AG20443 (cell line): Measurements from ENCODE around the gene MYO1E.
"Not testable (repeated sequence)": the region's sequence is repeated elsewhere in the genome, so short reads cannot be mapped to it uniquely, and the experiment has no call there.

Experiments used
- DNase-seq: peaks from one replicate; pipeline ENCODE4 v3.0.0; 2012; ENCODE audit warnings: low spot score, mixed read lengths

Gene MYO1E

DNA sequence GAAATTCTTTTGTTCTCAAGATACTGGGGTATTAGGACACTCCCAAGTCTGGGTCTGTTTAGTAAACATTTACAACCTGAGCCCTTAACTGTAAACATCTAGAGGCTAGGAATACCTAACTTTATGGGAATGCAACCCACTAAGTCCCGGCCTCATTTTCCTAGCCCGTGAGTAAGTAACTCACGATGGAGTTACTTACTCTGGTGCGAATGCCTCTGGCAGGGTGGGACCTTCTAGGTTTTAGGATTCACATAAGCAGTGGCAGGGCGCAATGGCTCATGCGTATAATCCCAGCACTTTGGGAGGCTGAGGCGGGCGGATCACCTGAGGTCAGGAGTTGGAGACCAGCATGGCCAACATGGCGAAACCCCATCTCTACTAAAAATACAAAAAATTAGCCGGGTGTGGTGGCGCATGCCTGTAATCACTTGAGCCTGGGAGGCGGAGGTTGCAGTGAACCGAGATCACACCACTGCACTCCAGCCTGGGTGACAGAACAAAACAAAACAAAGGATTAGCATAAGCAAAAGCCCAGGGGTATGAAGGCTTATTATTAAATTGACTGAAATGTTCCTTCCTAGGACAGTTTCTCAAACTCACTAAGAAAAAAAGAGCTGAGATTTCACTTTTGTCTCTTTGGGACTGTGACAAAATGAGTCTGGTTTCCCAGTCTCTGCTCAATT, 14.7 kb upstream of the MYO1E start:
- not testable (repeated sequence) for DNase-seq

DNA sequence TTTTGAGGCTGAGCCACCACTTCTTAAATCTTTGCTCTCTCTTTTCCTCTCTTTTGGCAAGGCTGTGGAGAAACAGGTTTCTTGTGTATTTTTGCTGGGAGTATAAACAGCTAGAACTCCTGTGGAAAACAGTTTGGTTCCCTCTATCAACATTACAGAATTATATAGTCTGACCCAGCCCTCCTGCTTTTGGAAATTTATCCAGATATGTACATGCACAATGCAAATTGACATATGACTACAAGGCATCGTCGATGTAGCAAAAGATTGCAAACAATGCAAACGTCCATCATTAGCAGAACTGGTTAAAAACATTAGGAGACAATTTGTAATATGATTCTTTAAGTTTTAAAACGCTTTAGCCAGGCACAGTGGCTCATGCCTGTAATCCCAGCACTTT, 12.5 kb upstream of the MYO1E start:
- DNase-seq, result no peak

DNA sequence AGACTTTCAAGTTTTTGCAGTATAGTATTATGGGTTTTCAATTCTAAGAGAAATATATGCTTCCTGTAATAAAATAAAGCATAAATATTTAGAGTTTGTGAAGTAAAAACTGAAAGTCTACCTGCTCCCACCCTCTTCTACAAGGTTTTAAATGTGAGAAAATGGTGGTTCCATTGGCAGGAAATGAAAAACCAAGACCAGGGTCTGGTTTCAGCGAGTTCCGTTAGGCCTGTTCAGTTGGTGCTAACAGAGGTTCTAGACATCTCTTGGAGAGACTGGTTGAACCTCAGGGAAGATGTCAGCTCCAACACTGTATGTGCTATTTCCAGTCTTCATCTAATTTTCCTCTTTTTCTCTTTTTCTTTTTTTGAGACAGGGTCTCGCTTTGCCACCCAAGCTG, 11.8 kb upstream of the MYO1E start:
- DNase-seq, result no peak

DNA sequence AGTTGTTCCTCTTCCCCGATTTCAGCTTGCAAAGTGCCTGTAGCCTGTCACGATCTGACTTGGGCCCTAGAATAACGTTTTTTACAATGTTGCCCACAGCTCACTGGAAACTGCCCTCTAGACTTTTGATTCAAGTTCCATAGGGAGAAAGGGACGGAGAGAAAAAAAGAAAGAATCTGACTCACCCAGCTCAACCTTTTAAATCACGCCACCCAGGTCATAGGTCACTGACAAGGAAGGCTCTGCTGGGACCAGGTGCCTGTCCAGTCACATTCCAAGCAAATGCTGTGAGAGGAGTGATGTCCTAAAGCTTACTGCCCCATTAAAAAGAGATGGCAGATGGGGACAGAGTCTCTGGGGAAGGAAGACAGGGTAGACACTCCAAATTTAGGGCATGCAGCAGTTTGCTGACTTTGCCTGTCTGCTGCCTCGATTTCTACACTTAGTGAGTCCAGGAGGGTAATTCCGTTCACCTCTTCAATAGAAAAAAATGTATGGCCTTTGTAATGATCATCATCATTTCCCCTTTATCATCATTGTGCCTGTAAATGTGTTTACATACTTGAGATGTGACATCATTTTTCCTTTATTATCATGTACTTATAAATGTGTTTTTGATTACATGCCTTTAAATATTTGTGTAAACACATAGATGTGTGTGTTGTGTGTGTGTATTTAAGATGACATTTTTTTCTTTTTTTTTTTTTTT, 8.4 kb upstream of the MYO1E start:
- no peak for DNase-seq

DNA sequence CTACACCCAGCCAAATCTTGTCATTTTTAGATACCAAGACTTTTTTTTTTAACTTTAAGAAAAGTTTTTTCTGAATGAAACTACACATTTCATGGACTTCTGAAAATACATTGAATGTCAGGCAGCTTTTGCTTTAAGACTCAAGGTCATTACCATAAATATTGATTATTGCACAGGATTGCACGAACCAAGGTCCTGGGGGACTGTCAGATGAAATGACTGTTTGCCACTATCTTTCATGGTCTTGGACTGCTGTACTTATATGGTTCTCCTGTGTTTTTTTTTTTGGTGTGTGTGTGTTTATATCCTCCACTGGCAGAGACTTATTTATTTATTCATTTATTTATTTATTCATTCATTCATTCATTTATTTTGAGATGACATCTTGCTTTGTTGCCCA, 6.9 kb upstream of the MYO1E start:
- no peak for DNase-seq

DNA sequence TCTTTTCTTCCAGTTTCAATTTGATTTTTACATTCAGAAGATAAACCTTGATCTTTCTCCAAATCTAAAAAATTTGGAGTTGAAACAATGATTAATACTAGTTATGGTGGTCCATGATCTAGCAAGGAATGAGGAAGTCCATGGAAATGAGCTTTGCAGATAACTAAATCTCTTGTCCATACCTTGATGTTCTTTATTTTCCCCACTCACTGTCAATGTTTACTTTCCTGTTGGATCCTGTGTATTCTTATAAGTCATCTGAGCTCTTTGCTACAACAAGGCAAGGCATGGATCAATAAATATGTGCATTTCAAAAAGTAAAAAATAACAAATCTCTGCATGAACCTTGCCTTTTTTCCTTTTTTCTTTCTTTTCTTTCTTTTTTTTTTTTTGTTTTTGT, 6.2 kb upstream of the MYO1E start:
- DNase-seq, result no peak

DNA sequence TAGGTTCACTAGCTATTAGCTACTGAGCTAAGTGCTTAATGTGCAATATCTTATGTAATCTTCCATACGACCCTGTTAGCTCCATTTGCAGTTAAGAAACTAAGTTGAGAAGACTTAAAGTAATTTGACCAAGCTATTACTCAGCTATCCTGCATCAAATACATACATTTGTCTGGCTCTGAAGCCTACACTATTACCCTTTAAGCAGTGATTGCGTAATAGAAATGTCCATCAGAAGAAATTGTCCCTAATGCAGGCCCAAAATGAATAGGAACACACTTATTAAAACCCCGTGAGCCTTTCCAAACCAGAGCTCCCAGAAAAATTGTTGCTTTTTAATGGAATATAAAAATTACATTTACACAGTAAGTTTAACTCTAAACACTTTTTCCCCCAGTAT, 5.3 kb upstream of the MYO1E start:
- no peak for DNase-seq

DNA sequence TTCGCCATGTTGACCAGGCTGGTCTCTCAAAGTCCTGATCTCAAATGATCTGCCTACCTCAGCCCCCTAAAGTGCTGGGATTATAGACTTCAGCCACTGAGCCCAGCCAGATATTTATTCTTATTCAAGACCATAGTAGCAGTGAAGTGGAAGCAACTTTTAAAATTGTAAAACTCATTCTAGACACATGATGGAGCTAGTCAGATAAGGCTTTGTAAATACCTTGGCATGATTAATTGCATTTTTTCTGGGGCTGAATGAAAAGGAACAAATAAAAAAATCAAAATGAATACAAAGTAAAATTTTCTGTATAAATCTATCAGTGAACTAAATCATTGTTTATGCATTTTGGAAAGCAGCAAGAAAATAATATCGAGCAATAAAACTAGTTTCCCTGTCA, 4.1 kb upstream of the MYO1E start:
- DNase-seq, result no peak

DNA sequence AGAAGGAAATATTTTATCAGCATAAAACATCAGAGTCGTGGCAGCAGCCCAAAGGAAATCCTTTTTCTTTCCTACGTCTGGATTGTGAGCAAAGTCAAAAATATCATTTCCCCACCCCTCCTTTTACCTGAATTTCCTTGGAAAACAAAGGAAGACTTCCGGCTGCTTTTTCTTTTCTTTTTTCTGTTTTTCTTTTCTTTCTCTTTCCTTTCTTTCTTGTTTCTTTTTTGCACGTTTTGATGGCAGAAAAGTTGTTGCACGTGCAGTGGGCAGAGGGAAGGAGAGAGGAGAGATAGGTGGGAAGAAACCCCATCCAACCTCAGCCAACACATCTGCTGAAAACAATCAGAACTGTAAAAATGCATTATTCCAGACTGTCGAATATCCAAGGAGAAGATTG, 544 bp upstream of the MYO1E start:
- no peak for DNase-seq

DNA sequence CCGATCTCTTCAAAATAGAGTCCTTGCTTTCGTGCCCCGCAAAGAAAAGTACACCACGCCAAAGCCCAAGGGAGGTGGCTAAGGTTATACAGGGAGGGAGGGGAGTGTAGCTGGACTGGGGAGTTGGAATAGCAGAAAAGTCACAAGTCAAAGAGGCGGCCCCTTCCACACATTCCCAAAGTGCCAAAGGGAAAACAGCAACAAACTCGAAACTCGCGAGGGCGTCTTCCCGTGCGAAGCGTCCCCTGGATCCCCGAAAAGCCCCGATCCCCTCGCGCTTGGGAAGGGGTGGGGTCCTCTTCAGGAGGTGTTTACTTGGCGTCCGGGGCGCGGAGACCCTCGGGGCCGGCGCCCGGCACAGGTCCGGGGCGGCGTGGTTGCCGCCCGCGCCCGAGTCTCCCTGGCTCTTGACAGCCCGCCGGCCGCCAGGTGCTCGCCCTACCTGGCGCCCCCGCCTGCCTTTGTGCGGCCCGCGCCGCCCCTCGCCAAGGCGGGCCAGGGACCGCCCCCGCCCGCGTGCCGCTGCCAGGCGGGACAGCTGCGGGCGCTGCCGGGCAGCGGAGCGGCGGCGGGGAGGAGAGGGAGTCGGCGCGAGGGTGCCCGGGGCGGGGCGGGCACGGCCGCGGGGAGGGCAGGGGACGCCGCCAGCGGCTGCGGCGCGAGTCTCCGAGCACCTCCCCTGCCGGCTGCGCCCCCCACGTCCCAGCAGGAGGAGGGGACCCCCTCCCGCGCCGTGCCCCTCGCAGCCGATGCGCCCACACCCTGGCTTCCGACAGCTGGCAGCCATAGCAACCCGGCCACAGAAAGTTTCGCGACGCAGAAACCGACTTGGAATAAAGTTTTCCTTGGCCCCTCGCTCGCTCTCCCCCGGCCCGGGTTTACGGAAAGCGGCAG, 966 bp downstream of the MYO1E start:
- DNase-seq, result peak; percentile 76

DNA sequence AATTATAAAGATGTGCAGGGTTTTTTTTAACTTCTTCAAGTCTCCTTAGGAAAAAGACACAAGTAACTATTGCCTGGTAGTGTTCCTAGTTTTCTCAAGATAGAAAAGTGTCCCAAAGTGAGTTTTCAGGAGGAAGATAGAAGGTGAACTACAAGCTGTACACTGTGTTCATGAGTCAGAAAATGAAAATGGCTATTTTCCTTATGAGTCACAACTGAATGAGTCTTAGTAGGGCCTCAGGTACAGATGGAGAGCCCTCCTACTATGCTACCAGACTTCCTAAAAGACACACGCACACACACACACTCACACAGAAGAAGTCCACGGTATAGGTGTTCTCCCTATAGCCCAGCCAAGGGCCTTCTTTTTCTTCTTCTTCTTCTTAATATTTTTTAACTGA, 3.1 kb downstream of the MYO1E start:
- no peak for DNase-seq

DNA sequence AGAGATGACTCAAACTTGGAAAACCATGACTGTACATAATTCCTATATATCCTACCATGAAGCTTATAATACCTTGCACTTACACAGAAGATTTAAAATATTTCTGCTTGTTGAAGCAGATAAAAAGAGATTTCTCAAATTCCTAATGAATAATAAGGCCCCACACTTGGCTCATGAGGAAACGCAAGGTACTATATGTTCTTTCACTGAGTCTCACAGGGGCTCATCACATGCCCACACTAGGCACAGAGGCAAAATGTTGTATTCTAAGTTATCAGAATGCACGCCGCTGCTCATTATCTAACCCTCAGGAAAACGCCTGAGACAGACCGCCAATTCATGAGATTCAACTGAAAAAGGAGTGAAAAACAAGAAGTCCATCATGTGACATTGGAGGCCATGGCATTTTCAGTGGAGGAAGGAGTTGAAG, 5.6 kb downstream of the MYO1E start:
- no peak for DNase-seq

DNA sequence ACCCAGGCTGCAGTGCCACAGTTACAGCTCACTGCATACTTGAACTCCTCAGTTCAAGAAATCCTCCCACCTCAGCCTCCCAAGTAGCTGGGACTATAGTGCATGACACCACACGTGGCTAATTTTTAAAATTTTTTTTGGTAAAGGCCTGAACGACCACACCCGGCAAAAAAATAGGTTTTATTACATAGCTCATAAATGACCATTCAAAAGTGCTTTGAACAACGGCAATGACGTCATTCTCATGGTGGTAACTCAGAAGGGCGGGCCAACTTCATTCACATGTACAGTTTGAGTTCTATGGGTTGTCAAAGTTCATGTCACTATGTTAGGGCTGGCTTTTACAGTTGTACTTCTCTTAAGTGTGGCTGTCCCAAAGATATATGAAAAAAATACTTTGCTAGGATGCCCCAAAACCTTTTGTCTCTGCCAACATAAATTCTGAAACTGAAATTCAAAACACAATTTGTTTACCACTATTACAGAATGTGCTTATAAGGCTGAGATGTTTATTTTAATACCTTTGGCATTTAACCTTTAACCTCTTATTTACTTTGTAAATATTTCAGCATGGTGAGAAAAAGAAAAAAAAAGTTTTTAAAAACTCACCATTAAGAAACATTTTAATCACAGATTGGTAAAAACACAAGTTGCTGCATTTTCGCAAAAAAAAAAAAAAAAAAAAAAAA, 6.2 kb downstream of the MYO1E start:
- no peak for DNase-seq

DNA sequence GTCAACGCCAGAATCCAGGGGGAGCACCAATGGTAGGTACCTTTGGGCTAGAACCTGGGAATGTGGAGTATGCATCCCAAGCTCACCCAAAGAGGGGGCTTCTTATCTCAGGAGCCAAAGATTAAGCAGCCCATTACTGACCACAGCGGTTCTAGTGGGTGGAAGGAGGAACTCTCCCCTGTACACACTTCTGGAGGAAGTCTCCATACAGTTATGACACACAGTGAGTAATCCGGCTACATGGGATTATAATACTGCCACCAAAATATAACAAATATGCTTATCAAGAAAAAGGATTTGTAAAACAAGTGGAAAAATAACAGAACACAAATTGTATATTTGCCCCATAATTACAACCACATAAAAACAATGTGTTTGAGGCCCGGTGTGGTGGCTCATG, 8.4 kb downstream of the MYO1E start:
- DNase-seq, result no peak

DNA sequence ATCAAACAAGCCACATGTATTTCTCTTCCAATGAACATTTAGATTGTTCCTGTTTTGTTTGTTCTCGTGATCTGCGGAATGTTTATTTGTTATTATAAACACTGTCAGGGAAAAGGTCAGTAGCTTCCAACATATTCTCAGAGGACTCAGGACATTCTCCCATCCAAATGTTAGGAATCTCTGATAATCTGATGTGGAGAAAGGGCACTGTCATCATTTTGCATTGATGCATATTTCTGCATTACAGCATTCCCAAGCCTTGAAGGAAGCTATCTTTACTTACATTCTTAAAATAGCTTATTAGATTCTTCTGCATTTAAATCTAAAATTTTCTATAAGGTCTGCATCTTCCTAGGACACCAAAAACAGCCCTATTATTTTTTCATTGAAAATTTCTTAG, 10.3 kb downstream of the MYO1E start:
- no peak for DNase-seq

DNA sequence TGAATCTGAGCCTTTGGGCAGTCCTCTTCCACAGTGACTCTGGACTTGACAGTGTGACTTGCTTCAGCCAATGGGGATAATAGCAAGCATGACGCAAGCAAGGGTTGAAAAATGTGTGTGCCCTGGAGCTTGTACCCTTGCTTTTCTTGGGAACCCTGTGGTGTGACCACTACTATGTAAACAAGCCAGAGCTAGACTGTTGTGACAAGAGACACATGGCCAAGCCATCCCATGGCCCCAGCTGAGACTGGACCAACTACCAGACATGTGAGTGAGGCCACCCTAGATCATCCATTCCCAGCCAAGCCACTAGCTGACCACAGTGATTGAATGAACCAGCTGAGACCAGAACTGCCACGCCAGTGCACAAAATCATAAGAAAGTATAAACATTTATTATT, 11.8 kb downstream of the MYO1E start:
- DNase-seq, result no peak

DNA sequence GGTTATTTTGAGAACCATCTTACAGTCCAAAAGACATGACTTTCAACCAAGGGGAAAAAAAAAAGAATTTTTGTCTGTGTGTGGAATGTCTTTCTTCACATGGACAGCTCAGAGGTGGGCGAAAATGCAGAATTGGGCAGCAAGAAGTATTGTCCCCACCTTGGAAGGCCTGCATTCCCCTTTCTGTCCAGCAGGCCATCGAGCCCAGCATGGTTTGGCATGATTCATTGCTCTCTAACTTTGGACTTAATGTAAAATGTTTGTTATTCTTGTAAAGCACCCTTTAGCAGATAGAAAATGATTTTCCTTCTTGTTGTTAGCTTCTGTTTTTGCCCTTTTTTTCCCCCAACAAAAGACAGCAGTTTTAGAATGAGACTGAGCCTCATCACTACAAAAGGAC, 12.4 kb downstream of the MYO1E start:
- no peak for DNase-seq

DNA sequence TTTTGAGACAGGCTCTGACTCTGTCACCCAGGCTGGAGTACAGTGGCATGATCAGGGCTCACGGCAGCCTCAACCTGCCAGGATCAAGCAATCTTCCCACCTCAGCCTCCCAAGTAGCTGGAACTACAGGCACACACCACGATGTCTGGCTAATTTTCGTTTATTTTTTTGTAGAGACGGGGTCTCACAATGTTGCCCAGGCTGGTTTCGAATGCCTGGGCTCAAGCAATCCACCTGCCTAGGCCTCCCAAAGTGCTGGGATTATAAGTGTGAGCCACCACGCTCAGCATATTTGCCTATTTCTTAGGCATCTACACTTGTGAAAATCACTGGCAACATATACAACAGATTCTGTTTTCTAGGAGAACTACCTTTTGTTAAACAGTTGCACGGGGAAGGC, 16.9 kb downstream of the MYO1E start:
- DNase-seq, result no peak

DNA sequence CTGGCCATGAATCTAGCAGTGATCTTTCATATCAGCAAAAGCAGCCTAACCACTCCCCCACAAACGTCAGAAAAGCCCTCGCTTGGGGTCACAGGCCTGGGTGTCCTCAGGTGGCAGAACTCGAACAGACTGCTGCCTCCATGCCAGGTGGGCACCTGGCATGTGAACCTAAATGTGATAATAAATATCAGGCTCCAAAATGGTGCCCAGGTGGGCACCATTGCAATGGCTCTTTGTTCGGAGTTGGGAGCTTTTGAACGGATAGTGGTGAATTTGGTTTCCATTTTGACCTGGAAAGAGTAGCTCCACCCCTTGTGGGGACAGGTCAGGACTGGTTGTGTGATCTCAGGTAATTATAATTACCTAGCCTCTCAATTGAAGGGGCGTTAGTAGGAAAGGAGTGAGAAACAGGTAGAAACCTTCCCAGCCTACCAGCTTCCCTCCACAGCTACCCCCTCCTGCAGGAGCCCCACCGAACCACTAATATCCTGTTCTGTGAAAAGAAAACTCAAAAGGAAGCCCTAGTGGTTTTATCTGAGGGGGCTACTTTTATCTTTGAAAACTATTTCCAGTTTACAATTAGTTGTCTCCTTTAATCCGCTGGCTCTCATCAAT, 18.1 kb downstream of the MYO1E start:
- no peak for DNase-seq

DNA sequence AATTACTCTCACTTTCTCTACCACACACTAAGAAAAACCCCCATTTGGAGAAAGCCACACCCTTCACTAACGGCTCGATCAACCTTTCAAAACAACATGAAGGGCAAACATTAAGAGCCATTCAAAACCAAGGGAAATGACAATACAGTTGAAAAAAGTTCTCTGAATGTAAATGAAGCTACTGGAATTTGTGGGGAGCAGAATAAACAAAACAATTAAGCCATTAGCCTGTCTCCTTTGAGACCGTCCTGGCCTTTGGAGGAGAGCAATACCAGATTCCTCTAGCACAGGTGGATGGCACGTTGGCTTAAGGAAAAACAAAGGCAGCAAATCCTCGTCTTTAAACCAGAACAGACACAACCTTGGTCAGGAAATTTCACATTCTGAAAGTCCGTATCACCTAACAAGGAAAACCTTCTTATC, 18.7 kb downstream of the MYO1E start:
- no peak for DNase-seq

DNA sequence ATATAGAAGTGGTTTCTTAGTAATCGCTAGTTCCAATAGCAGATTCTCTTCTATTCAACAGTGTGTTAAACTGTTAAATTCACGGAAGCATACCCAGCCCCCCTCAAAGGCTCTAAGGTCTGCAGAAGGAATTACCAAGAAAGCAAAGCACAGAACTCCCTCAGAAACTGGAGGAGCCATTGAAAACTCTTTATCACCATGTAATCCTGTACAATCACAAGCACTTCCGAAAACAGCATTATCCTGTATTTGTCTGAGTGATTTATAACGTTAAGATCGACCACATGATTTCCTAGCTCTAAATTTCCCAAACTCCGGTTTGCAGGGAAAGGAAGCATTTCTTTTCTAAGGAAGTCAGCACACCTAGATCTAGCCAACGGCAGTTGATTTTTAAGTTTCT, 20.0 kb downstream of the MYO1E start:
- DNase-seq, result no peak

DNA sequence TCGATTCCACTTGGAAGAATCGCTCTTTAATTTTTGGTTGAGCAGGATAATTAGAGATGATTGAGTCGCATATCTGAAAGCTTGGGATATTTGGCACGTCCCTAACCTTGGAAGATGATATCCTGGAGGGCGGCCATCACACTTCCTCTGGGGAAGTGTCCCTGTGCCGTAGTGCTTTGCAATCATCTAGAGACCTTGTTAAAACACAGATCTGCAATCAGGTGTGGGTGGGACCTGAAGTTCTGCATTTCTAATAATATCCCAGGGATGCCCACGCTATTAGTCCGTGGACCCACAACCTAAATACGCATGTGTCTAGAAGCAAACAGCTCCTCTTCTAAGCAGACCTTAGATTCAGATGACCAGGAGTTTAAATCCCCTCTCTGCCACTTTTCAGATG, 20.5 kb downstream of the MYO1E start:
- DNase-seq, result no peak
